ENCODE data around the gene SDSL. TPM values are rescaled to one million over a fixed set of nuclear protein-coding genes. Genes with fewer than 3 reads are reported as not detected.

Gene SDSL
- total RNA-seq, 1 donor from 2014 or later = 2.4 TPM

GRCh38 chr12:113396828-113397496 is 25.2 kb upstream of the SDSL start:
- no peak for DNase-seq

- DNase-seq = no peak
Observed at GRCh38 chr12:113397497-113398197, 24.5 kb upstream of the SDSL start.

GRCh38 chr12:113398346-113399290 is 23.6 kb upstream of the SDSL start:
- DNase-seq = no peak

- no peak for DNase-seq
Observed at GRCh38 chr12:113399490-113399889, 22.7 kb upstream of the SDSL start.

- no peak for DNase-seq
Observed at GRCh38 chr12:113400362-113400761, 21.8 kb upstream of the SDSL start.

GRCh38 chr12:113401066-113402000 is 20.8 kb upstream of the SDSL start:
- DNase-seq = no peak

- no peak for DNase-seq
Observed at GRCh38 chr12:113402586-113403260, 19.5 kb upstream of the SDSL start.

GRCh38 chr12:113403435-113404415 is 18.5 kb upstream of the SDSL start, which contains the start of gene SDS:
Gene SDS, minus strand, starts transcription at chr12:113403887. Its CDS starts 4,179 bp downstream, at chr12:113399708.
- DNase-seq = peak; percentile 34

GRCh38 chr12:113405694-113406093 is 16.5 kb upstream of the SDSL start:
- DNase-seq = no peak

GRCh38 chr12:113407931-113408600 is 14.1 kb upstream of the SDSL start:
- DNase-seq = peak; percentile 40

GRCh38 chr12:113408756-113409298 is 13.4 kb upstream of the SDSL start:
- DNase-seq = no peak

GRCh38 chr12:113409462-113410124 is 12.6 kb upstream of the SDSL start:
- no peak for DNase-seq

GRCh38 chr12:113413488-113413939 is 8.7 kb upstream of the SDSL start:
- no peak for DNase-seq

- no peak for DNase-seq
Observed at GRCh38 chr12:113414519-113415038, 7.6 kb upstream of the SDSL start.

- no peak for DNase-seq
Observed at GRCh38 chr12:113416091-113416754, 6.0 kb upstream of the SDSL start.

GRCh38 chr12:113418213-113418879 is 3.8 kb upstream of the SDSL start:
- no peak for DNase-seq

GRCh38 chr12:113420996-113421595 is 1.1 kb upstream of the SDSL start:
- DNase-seq = no peak
